Measurements from ENCODE around the gene PLEKHO2. TPM values are rescaled to one million over a fixed set of nuclear protein-coding genes. Genes with fewer than 3 reads are reported as not detected.

Gene PLEKHO2
- total RNA-seq, 4 donors from 2014 or later, result 2.0 to 5.4 (median 3.3) TPM

- TF ChIP-seq CTCF (IDR thresholded peaks at IDR 0.05 in 4 of 5, conservative IDR thresholded peaks at IDR 0.05 in 1 of 5) (no peak), POLR2A (IDR thresholded peaks at IDR 0.05) (no peak)
- H3K36me3 ChIP-seq, result no peaks in the 10 kb centered on the region
- DNase-seq, result no peak
- no peak for ATAC-seq
- peaks cover 11% of the 10 kb centered on the region in 2 donors for H3K4me1 ChIP-seq
- H3K9me3 ChIP-seq, result no peaks in the 10 kb centered on the region
- no peaks in the 10 kb centered on the region for H3K27me3 ChIP-seq
- in situ Hi-C loops (cut with MboI; ENCODE audit: low sequenced_read_pairs in 4 of 4) (no loop called here), intact Hi-C loops (cut with DNase I; ENCODE audit: low total_unique reads) (loop anchor here (5.0 kb wide), 1 partner anchor 375 kb away; the partner anchor contains the start of gene ZNF609)
- no peak overlapping the region for H3K4me3 ChIP-seq
- H3K27ac ChIP-seq, result no peak overlapping the region
Measured at GRCh38 chr15:64837502-64837901, 4.2 kb upstream of the PLEKHO2 start.

GRCh38 chr15:64841060-64841343 is 713 bp upstream of the PLEKHO2 start:
- no peaks in the 10 kb centered on the region for H3K9me3 ChIP-seq
- H3K27ac ChIP-seq, result peak overlapping the region; percentile 84 to 95 (median 89)
- TF ChIP-seq POLR2A (IDR thresholded peaks at IDR 0.05) (no peak), CTCF (IDR thresholded peaks at IDR 0.05 in 4 of 5, conservative IDR thresholded peaks at IDR 0.05 in 1 of 5) (no peak)
- intact Hi-C loops (cut with DNase I; ENCODE audit: low total_unique reads), result loop anchor here (5.0 kb wide), 2 partner anchors 51 to 151 kb away; no protein-coding TSS in a partner anchor
- H3K36me3 ChIP-seq, result no peaks in the 10 kb centered on the region
- DNase-seq, result no peak
- H3K4me3 ChIP-seq, result peak overlapping the region; percentile 66 to 92 (median 80)
- peaks cover 10 to 28% of the 10 kb centered on the region in 2 donors for H3K4me1 ChIP-seq
- ATAC-seq, result peak in 1 of 2 donors; percentile 0
- in situ Hi-C loops (cut with MboI; ENCODE audit: low sequenced_read_pairs in 4 of 4), result loop anchor here in 1 of 4 donors (10.0 kb wide), 1 partner anchor 54 kb away; no protein-coding TSS in a partner anchor
- H3K27me3 ChIP-seq, result no peaks in the 10 kb centered on the region

- no peak for DNase-seq
- TF ChIP-seq CTCF (IDR thresholded peaks at IDR 0.05 in 4 of 5, conservative IDR thresholded peaks at IDR 0.05 in 1 of 5), result no peak
- no peak for TF ChIP-seq POLR2A (IDR thresholded peaks at IDR 0.05)
- intact Hi-C loops (cut with DNase I; ENCODE audit: low total_unique reads) (loop anchor here (5.0 kb wide), 2 partner anchors 50 to 150 kb away; no protein-coding TSS in a partner anchor), in situ Hi-C loops (cut with MboI; ENCODE audit: low sequenced_read_pairs in 4 of 4) (loop anchor here in 1 of 4 donors (10.0 kb wide), 1 partner anchor 52 kb away; no protein-coding TSS in a partner anchor)
- Histone ChIP-seq H3K27ac (peak overlapping the region; percentile 84 to 95 (median 89)), H3K4me3 (peak overlapping the region; percentile 66 to 92 (median 80)), H3K4me1 (peaks cover 8 to 25% of the 10 kb centered on the region in 2 donors), H3K36me3 (no peaks in the 10 kb centered on the region), H3K9me3 (no peaks in the 10 kb centered on the region), H3K27me3 (no peaks in the 10 kb centered on the region)
- ATAC-seq, result no peak
Measured at GRCh38 chr15:64842096-64842939, 603 bp downstream of the PLEKHO2 start.

- H3K9me3 ChIP-seq, result no peaks in the 10 kb centered on the region
- DNase-seq, result peak; percentile 46 to 64
- in situ Hi-C loops (cut with MboI; ENCODE audit: low sequenced_read_pairs in 4 of 4) (loop anchor here in 1 of 4 donors (10.0 kb wide), 1 partner anchor 52 kb away; no protein-coding TSS in a partner anchor), intact Hi-C loops (cut with DNase I; ENCODE audit: low total_unique reads) (loop anchor here (5.0 kb wide), 2 partner anchors 49 to 149 kb away; no protein-coding TSS in a partner anchor)
- TF ChIP-seq CTCF (IDR thresholded peaks at IDR 0.05 in 4 of 5, conservative IDR thresholded peaks at IDR 0.05 in 1 of 5) (no peak), POLR2A (IDR thresholded peaks at IDR 0.05) (peak; percentile 29 to 35)
- H3K4me3 ChIP-seq, result peak overlapping the region; percentile 66 to 92 (median 80)
- no peaks in the 10 kb centered on the region for H3K27me3 ChIP-seq
- no peaks in the 10 kb centered on the region for H3K36me3 ChIP-seq
- peak in 1 of 2 donors; percentile 20 for ATAC-seq
- H3K27ac ChIP-seq, result peak overlapping the region; percentile 84 to 95 (median 89)
- peaks cover 8 to 25% of the 10 kb centered on the region in 2 donors for H3K4me1 ChIP-seq
Measured at GRCh38 chr15:64842986-64843561, 1.4 kb downstream of the PLEKHO2 start.
